HCT116 (cell line): ENCODE data around the gene GNB1. TPM values are rescaled to one million over a fixed set of nuclear protein-coding genes. Genes with fewer than 3 reads are reported as not detected.
"Not testable (repeated sequence)": the region's sequence is repeated elsewhere in the genome, so short reads cannot be mapped to it uniquely, and the experiment has no call there.

Source experiments
- ATAC-seq: fragments of 200-7000 bp; cut with Tn5 transposase; 2 replicates; pipeline ENCODE4 v1.9.1; 2020; ENCODE audit warnings: mild to moderate bottlenecking, moderate library complexity
- BruUV-seq: library from RNA; stranded (reverse); fragments of 400-500 nt; replicated peaks from 2 replicates; lab custom pipeline; 2021; lab: Mats Ljungman, UMichigan
- CTCF ChIA-PET: fragments of 300-600 bp; sonication (Branson Sonifier 250); formaldehyde crosslinking; loops from one replicate; lab custom pipeline; 2021; ENCODE audit warnings: antibody characterized with exemption; lab: Charles Lee
- POLR2A ChIA-PET: fragments of 300-600, 350-600 bp; sonication (Branson Sonifier 250); formaldehyde crosslinking; loops from one replicate; lab custom pipeline; 2021; ENCODE audit warnings: antibody characterized with exemption; lab: Charles Lee
- RAD21 ChIA-PET, 2 experiments: fragments of 300-600 bp; sonication (Branson Sonifier 250); formaldehyde crosslinking; loops; one replicate each; lab custom pipeline; 2023; ENCODE audit warnings: low total read pairs in 2 of 2; ENCODE audit not compliant: uncharacterized antibody in 2 of 2, unreplicated experiment in 2 of 2, low non-redundant PET in 1 of 2; lab: Charles Lee
- DNase-seq: peaks from one replicate; pipeline ENCODE4 v3.0.0-alpha.2; 2010; ENCODE audit warnings: low read depth, low spot score
- H2AFZ ChIP-seq: fragments of 200-600 bp; shearing (Covaris generic), sonication (generic); 2 replicates; pipeline ENCODE4 v1.6.1; 2017; ENCODE audit warnings: low read depth, mixed run types, mixed read lengths, antibody characterized with exemption, low read length; ENCODE audit not compliant: poor library complexity, severe bottlenecking
- H3K27ac ChIP-seq: 2 replicates; pipeline ENCODE4 v1.5.1; 2012; ENCODE audit warnings: low read depth, low read length
- H3K27me3 ChIP-seq: fragments of 200-600 bp; sonication (generic); 2 replicates; pipeline ENCODE4 v1.6.1; 2016; ENCODE audit warnings: mixed run types, low read length, mixed read lengths; ENCODE audit not compliant: insufficient read depth
- H3K36me3 ChIP-seq, 2 experiments: fragments of 200-500 bp in 1 of 2; fragments of 200-600 bp in 1 of 2; sonication (Bioruptor generic) in 1 of 2; sonication (generic) in 1 of 2; 2 replicates each; pipeline versions ENCODE4 v1.5.1 to v1.6.1; 2014 to 2016; ENCODE audit warnings: low read length in 2 of 2, inconsistent platforms in 1 of 2, mixed read lengths in 1 of 2, mixed run types in 1 of 2; ENCODE audit not compliant: insufficient read depth in 2 of 2, control insufficient read depth in 1 of 2
- H3K4me1 ChIP-seq, 2 experiments: fragments of 200-600 bp in 1 of 2; sonication (generic) in 1 of 2; 2 replicates each; pipeline versions ENCODE4 v1.5.1 to v1.6.1; 2012 to 2017; ENCODE audit warnings: low read length in 2 of 2, inconsistent platforms in 1 of 2, mild to moderate bottlenecking in 1 of 2, mixed read lengths in 1 of 2, mixed run types in 1 of 2, moderate library complexity in 1 of 2; ENCODE audit not compliant: insufficient read depth in 2 of 2, control insufficient read depth in 1 of 2
- H3K4me2 ChIP-seq: fragments of 200-600 bp; sonication (generic); 2 replicates; pipeline ENCODE4 v1.6.1; 2017; ENCODE audit warnings: mixed run types, low read length, mixed read lengths
- H3K4me3 ChIP-seq, 2 experiments: fragments of 200-600 bp in 1 of 2; sonication (generic) in 1 of 2; replicated peaks in 1 of 2; 2 replicates each; pipeline ENCODE4 v1.5.1; 2011 to 2016; ENCODE audit warnings: low read length in 2 of 2, control low read depth in 1 of 2, low read depth in 1 of 2, mild to moderate bottlenecking in 1 of 2, mixed read lengths in 1 of 2, mixed run types in 1 of 2
- H3K79me2 ChIP-seq: fragments of 200-600 bp; sonication (generic); 2 replicates; pipeline ENCODE4 v1.6.1; 2017; ENCODE audit warnings: mild to moderate bottlenecking, mixed run types, low read length, moderate library complexity, mixed read lengths; ENCODE audit not compliant: insufficient read depth
- H3K9ac ChIP-seq: fragments of 200-600 bp; sonication (generic); 2 replicates; pipeline ENCODE4 v1.6.1; 2016; ENCODE audit warnings: low read length, mixed read lengths
- H3K9me2 ChIP-seq: fragments of 200-600 bp; sonication (generic), shearing (Covaris generic); 2 replicates; pipeline ENCODE4 v1.6.1; 2017; ENCODE audit warnings: mixed run types, mild to moderate bottlenecking, moderate library complexity; ENCODE audit not compliant: insufficient read depth
- H3K9me3 ChIP-seq, 2 experiments: fragments of 200-500 bp in 1 of 2; fragments of 200-600 bp in 1 of 2; sonication (Bioruptor generic) in 1 of 2; sonication (generic) in 1 of 2; 2 replicates each; pipeline ENCODE4 v1.6.1; 2014 to 2017; ENCODE audit warnings: low read length in 2 of 2, mixed read lengths in 2 of 2, inconsistent platforms in 1 of 2, low read depth in 1 of 2, mild to moderate bottlenecking in 1 of 2, mixed run types in 1 of 2, moderate library complexity in 1 of 2; ENCODE audit not compliant: control insufficient read depth in 1 of 2, insufficient read depth in 1 of 2
- H4K20me1 ChIP-seq: fragments of 200-600 bp; sonication (generic), shearing (Covaris generic); 2 replicates; pipeline ENCODE4 v1.6.1; 2017; ENCODE audit warnings: mixed run types, mild to moderate bottlenecking, moderate library complexity; ENCODE audit not compliant: insufficient read depth
- CTCF ChIP-seq, 3 experiments: fragments of 200-600 bp in 1 of 3; sonication (generic) in 1 of 3; IDR thresholded peaks in 2 of 3; conservative IDR thresholded peaks in 1 of 3; 2 replicates each; pipeline ENCODE4 v1.5.1; 2012 to 2017; ENCODE audit warnings: low read depth in 2 of 3, low read length in 2 of 3, antibody characterized with exemption in 1 of 3, borderline replicate concordance in 1 of 3, control low read depth in 1 of 3, mild to moderate bottlenecking in 1 of 3, mixed read lengths in 1 of 3, mixed run types in 1 of 3, moderate library complexity in 1 of 3; ENCODE audit not compliant: insufficient read depth in 1 of 3
- ELF1 ChIP-seq: IDR thresholded peaks from 2 replicates; pipeline ENCODE4 v1.6.1; 2012; ENCODE audit warnings: low read depth, borderline replicate concordance
- EZH2phosphoT487 ChIP-seq: fragments of 200-600 bp; IDR thresholded peaks from 2 replicates; pipeline ENCODE4 v1.6.1; 2018; ENCODE audit warnings: antibody characterized with exemption, borderline replicate concordance
- TCF7L2 ChIP-seq: IDR thresholded peaks from 2 replicates; pipeline ENCODE4 v1.7.0; 2011; ENCODE audit warnings: borderline replicate concordance, inconsistent platforms; ENCODE audit not compliant: insufficient read depth, insufficient read length; ENCODE audit errors: extremely low read depth
- YY1 ChIP-seq: IDR thresholded peaks from 2 replicates; pipeline ENCODE4 v1.6.1; 2011; ENCODE audit warnings: low read length, low read depth, moderate library complexity, mild to moderate bottlenecking; ENCODE audit not compliant: insufficient replicate concordance; ENCODE audit errors: extremely low read depth
- ZBTB33 ChIP-seq: IDR thresholded peaks from 2 replicates; pipeline ENCODE4 v1.6.1; 2011; ENCODE audit warnings: mild to moderate bottlenecking, low read length, moderate library complexity; ENCODE audit not compliant: insufficient replicate concordance; ENCODE audit errors: extremely low read depth
- ZNF274 ChIP-seq: fragments of 200-500 bp; sonication (Bioruptor generic); IDR thresholded peaks from 2 replicates; pipeline ENCODE4 v1.6.1; 2014; ENCODE audit warnings: mild to moderate bottlenecking, low read depth, low read length, inconsistent platforms
- intact Hi-C: fragments of 100-400 bp; cut with micrococcal nuclease; formaldehyde crosslinking; loops from 2 replicates; pipeline ENCODE4 v1.10.0; 2022
- total RNA-seq: library from RNA; stranded (reverse); gene quantifications from one replicate; pipeline ENCODE4 v1.2.1, GENCODE V29; 2021; ENCODE audit not compliant: unreplicated experiment

Gene GNB1
- total RNA-seq, 1 experiment from 2014 or later: 371 TPM

- intact Hi-C loops: not testable (repeated sequence)
Observed at GRCh38 chr1:1856161-1856560, 34.7 kb downstream of the GNB1 start.

GRCh38 chr1:1853593-1854257 lies 37.2 kb downstream of the GNB1 start:
- RAD21 ChIA-PET: no interaction called here
- POLR2A ChIA-PET: no interaction called here
- Histone ChIP-seq H3K36me3 (no peaks in the 10 kb centered on the region), H3K79me2 (peaks cover 95% of the 10 kb centered on the region), H3K9me3 (no peaks in the 10 kb centered on the region), H3K27me3 (no peaks in the 10 kb centered on the region), H3K4me2 (no peak overlapping the region), H3K4me1 (peaks cover 3 to 4% of the 10 kb centered on the region in 2 experiments; a peak in 3 of 4 replicates), H3K9me2 (no peaks in the 10 kb centered on the region), H3K4me3 (no peak overlapping the region), H3K27ac (no peak overlapping the region), H3K9ac (no peak overlapping the region), H2AFZ (no peak overlapping the region), H4K20me1 (peaks cover 20% of the 10 kb centered on the region; the same call in 1 of the 2 replicates)
- intact Hi-C loops: no loop called here
- ATAC-seq (no peak), DNase-seq (no peak)
- BruUV-seq: no TSS peak
- CTCF ChIA-PET: no interaction called here
- no peak for TF ChIP-seq CTCF (IDR thresholded peaks at IDR 0.05 in 2 of 3, conservative IDR thresholded peaks at IDR 0.05 in 1 of 3; ENCODE audit: borderline replicate concordance in 1 of 3, insufficient read depth in 1 of 3, low read depth in 2 of 3, low read length in 2 of 3)
- no peak for TF ChIP-seq TCF7L2
- TF ChIP-seq ZBTB33: no peak
- TF ChIP-seq ZNF274: no peak
- TF ChIP-seq YY1: no peak
- no peak for TF ChIP-seq EZH2phosphoT487
- no peak for TF ChIP-seq ELF1

More at GRCh38 chr1:1856161-1856560, 34.7 kb downstream of the GNB1 start:
- H3K9ac ChIP-seq, H3K4me2 ChIP-seq, H3K9me3 ChIP-seq, CTCF ChIA-PET, H3K4me3 ChIP-seq, H3K27ac ChIP-seq, H3K36me3 ChIP-seq, ATAC-seq, BruUV-seq, POLR2A ChIA-PET, RAD21 ChIA-PET, H3K9me2 ChIP-seq, H2AFZ ChIP-seq, H3K27me3 ChIP-seq, DNase-seq: not testable (repeated sequence)
- Histone ChIP-seq H3K4me1 (peaks cover 20 to 26% of the 10 kb centered on the region in 2 experiments), H3K79me2 (peaks cover 99% of the 10 kb centered on the region), H4K20me1 (peaks cover 15% of the 10 kb centered on the region; the same call in 1 of the 2 replicates)
